A549 (cell line): ENCODE measurements around the gene CCDC74A. TPM values are rescaled to one million over a fixed set of nuclear protein-coding genes. Genes with fewer than 3 reads are reported as not detected.
"Not testable (repeated sequence)": the region's sequence is repeated elsewhere in the genome, so short reads cannot be mapped to it uniquely, and the experiment has no call there.

Source experiments
- ATAC-seq, 2 experiments: fragments of 200-7000 bp in 1 of 2; fragments of >200 bp in 1 of 2; cut with Nextera tagmentation in 1 of 2; cut with Tn5 transposase in 1 of 2; 3 replicates each; pipeline versions ENCODE4 v1.8.0 to v1.9.1; 2018 to 2020; ENCODE audit warnings: mild to moderate bottlenecking in 1 of 2, moderate library complexity in 1 of 2
- CTCF ChIA-PET: fragments of 300-600 bp; sonication (Branson Sonifier 250); formaldehyde crosslinking; extraction: SDS; loops from one replicate; lab custom pipeline; 2021; ENCODE audit warnings: antibody characterized with exemption, inconsistent platforms; lab: Yijun Ruan, JAX
- POLR2A ChIA-PET: fragments of 350-600 bp; formaldehyde crosslinking; extraction: SDS; loops from one replicate; lab custom pipeline; 2021; ENCODE audit warnings: antibody characterized with exemption, inconsistent platforms; lab: Yijun Ruan, JAX
- DNase-seq, 2 experiments: peaks; one replicate each; pipeline versions ENCODE4 v3.0.0 to v3.0.0-alpha.2; 2011 to 2016; ENCODE audit warnings: low read depth in 1 of 2, low spot score in 1 of 2
- FAIRE-seq: peaks from 2 replicates; lab custom pipeline; 2011; peaks lifted over from hg19 to GRCh38; lab: Jason Lieb, UNC
- H3K27ac ChIP-seq, 2 experiments: fragments of >200 bp; sonication (Bioruptor Twin); formaldehyde crosslinking; 3 replicates each; pipeline ENCODE4 v1.5.1; 2016 to 2017
- H3K4me1 ChIP-seq: fragments of >200 bp; sonication (Bioruptor Twin); formaldehyde crosslinking; 3 replicates; pipeline ENCODE4 v1.6.1; 2016
- H3K4me2 ChIP-seq: fragments of >200 bp; sonication (Bioruptor Twin); formaldehyde crosslinking; 3 replicates; pipeline ENCODE4 v1.6.1; 2016
- H3K4me3 ChIP-seq: fragments of >200 bp; sonication (Bioruptor Twin); formaldehyde crosslinking; 3 replicates; pipeline ENCODE4 v1.5.1; 2016
- H3K9me3 ChIP-seq: fragments of >200 bp; sonication (Bioruptor Twin); formaldehyde crosslinking; 3 replicates; pipeline ENCODE4 v1.6.1; 2016
- CBX2 ChIP-seq: fragments of 200-600 bp; sonication (generic); IDR thresholded peaks from 2 replicates; pipeline ENCODE4 v1.6.1; 2016; ENCODE audit warnings: low read depth, mild to moderate bottlenecking, borderline replicate concordance
- CBX8 ChIP-seq: fragments of 200-600 bp; sonication (generic); IDR thresholded peaks from 2 replicates; pipeline ENCODE4 v1.6.1; 2016
- EHMT2 ChIP-seq: fragments of 200-600 bp; sonication (generic); IDR thresholded peaks from 2 replicates; pipeline ENCODE4 v1.6.1; 2016; ENCODE audit warnings: antibody characterized with exemption, low read depth, mild to moderate bottlenecking, moderate library complexity
- EP300 ChIP-seq, 2 experiments: fragments of >200 bp; sonication (Bioruptor Twin); formaldehyde crosslinking; IDR thresholded peaks; 2 replicates in 1 of 2; 3 replicates in 1 of 2; pipeline ENCODE4 v1.6.1; 2016 to 2017
- ESRRA ChIP-seq: fragments of 150-350 bp; IDR thresholded peaks from 2 replicates; pipeline ENCODE4 v1.6.1; 2014; ENCODE audit warnings: mild to moderate bottlenecking, low read length, borderline replicate concordance
- HDAC2 ChIP-seq: fragments of 200-600 bp; sonication (generic); IDR thresholded peaks from 2 replicates; pipeline ENCODE4 v1.6.1; 2016
- HEYL ChIP-seq: fragments of 250-450 bp; sonication (Bioruptor Pico); IDR thresholded peaks from 2 replicates; pipeline ENCODE4 v1.8.0; 2021; ENCODE audit warnings: mild to moderate bottlenecking, moderate library complexity
- HOXB13 ChIP-seq: fragments of 250-450 bp; sonication (Bioruptor Pico); IDR thresholded peaks from 2 replicates; pipeline ENCODE4 v1.5.0; 2020; ENCODE audit warnings: low read depth, mild to moderate bottlenecking, moderate library complexity
- KDM1A ChIP-seq: fragments of 200-600 bp; sonication (generic); IDR thresholded peaks from 2 replicates; pipeline ENCODE4 v1.6.1; 2016; ENCODE audit warnings: low read depth, mild to moderate bottlenecking
- RAD21 ChIP-seq, 2 experiments: fragments of >200 bp in 1 of 2; sonication (Bioruptor Twin) in 1 of 2; formaldehyde crosslinking in 1 of 2; IDR thresholded peaks in 1 of 2; conservative IDR thresholded peaks in 1 of 2; 2 replicates in 1 of 2; 3 replicates in 1 of 2; pipeline ENCODE4 v1.6.1; 2012 to 2018; ENCODE audit warnings: inconsistent platforms in 1 of 2
- RCOR1 ChIP-seq: fragments of 150-350 bp; IDR thresholded peaks from 2 replicates; pipeline ENCODE4 v1.6.1; 2014; ENCODE audit warnings: antibody characterized with exemption, low read length, low read depth
- ZC3H11A ChIP-seq: fragments of 450-650 bp; IDR thresholded peaks from 2 replicates; pipeline ENCODE4 v1.6.1; 2014; ENCODE audit warnings: antibody characterized with exemption, mild to moderate bottlenecking
- ZNF302 ChIP-seq: fragments of 250-450 bp; sonication (Bioruptor Pico); IDR thresholded peaks from 2 replicates; pipeline ENCODE4 v1.9.0; 2021; ENCODE audit warnings: inconsistent platforms, mild to moderate bottlenecking, moderate library complexity
- WGBS: methylation state at CpG from one replicate; pipeline ENCODE4 v1.1.6; 2017; ENCODE audit errors: missing lambda C conversion rate; 5-methylcytosine and 5-hydroxymethylcytosine counted together
- polyA plus RNA-seq, 4 experiments: library from polyadenylated mRNA; depleted of rRNA in 3 of 4; stranded (reverse); fragments of >200 nt; fragmentation: RNase III in 1 of 4; extraction: RNeasy Plus Mini Kit Qiagen cat#74134 plus additional on column Dnase treatment in 1 of 4; gene quantifications; 2 replicates in 3 of 4; 3 replicates in 1 of 4; pipeline ENCODE4 v1.2.3, GENCODE V29; 2011 to 2017
- TF ChIP-seq, protein P1 (sequence below): fragments of >200 bp; sonication (Bioruptor Twin); formaldehyde crosslinking; IDR thresholded peaks from 3 replicates; pipeline ENCODE4 v1.5.1; 2016
- TF ChIP-seq, protein P2 (sequence below): fragments of 450-650 bp; IDR thresholded peaks from 2 replicates; pipeline ENCODE4 v1.6.1; 2014; ENCODE audit warnings: antibody characterized with exemption
- TF ChIP-seq, protein P3 (sequence below): fragments of >200 bp; sonication (Bioruptor Twin); formaldehyde crosslinking; IDR thresholded peaks from 3 replicates; pipeline ENCODE4 v1.6.1; 2016
- TF ChIP-seq, protein P4 (sequence below): fragments of 200-600 bp; sonication (generic); IDR thresholded peaks from 2 replicates; pipeline ENCODE4 v1.6.1; 2016; ENCODE audit warnings: antibody characterized with exemption, mild to moderate bottlenecking, moderate library complexity

Gene CCDC74A
- polyA plus RNA-seq, 2 of the 4 experiments (the other 2 are of a cell fraction), result 9.9 to 11.7 TPM

DNA sequence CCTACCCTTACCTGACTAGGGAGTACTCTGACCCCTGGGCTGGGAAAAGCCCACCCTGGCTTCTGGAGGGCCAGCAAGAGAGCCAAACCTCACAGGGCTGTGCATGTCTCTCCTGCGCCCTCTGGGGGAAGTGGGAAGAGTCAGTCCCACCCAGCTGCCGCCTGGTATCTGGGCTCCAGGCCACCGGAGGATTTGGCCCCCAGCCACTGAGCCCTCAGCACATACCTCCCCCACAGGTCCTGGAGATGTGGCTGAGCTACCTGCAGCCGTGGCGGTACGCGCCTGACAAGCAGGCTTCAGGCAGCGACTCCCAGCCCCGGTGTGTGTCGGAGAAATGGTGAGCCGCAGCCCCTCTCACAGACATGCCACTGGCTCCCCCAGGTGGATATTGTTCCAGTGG, 11.1 kb upstream of the CCDC74A start:
- CTCF ChIA-PET, H3K9me3 ChIP-seq, FAIRE-seq, POLR2A ChIA-PET, H3K27ac ChIP-seq, H3K4me1 ChIP-seq, H3K4me2 ChIP-seq, H3K4me3 ChIP-seq: not testable (repeated sequence)
- ATAC-seq (peak; percentile 44 to 72; a peak in 4 of 6 replicates), DNase-seq (peak in 1 of 2 experiments; percentile 29)
- TF ChIP-seq RAD21 (conservative IDR thresholded peaks at IDR 0.05 in 1 of 2, IDR thresholded peaks at IDR 0.05 in 1 of 2), result 0 out of 5 replicates have a peak, but pooled peaks of 1 of the 2 experiments have one; percentile 8
- TF ChIP-seq, protein P1, sequence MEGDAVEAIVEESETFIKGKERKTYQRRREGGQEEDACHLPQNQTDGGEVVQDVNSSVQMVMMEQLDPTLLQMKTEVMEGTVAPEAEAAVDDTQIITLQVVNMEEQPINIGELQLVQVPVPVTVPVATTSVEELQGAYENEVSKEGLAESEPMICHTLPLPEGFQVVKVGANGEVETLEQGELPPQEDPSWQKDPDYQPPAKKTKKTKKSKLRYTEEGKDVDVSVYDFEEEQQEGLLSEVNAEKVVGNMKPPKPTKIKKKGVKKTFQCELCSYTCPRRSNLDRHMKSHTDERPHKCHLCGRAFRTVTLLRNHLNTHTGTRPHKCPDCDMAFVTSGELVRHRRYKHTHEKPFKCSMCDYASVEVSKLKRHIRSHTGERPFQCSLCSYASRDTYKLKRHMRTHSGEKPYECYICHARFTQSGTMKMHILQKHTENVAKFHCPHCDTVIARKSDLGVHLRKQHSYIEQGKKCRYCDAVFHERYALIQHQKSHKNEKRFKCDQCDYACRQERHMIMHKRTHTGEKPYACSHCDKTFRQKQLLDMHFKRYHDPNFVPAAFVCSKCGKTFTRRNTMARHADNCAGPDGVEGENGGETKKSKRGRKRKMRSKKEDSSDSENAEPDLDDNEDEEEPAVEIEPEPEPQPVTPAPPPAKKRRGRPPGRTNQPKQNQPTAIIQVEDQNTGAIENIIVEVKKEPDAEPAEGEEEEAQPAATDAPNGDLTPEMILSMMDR, result peak; percentile 21; the same call in 1 of the 3 replicates
- 75% methylated on average over 10 of the region's 11 CpGs for WGBS

DNA sequence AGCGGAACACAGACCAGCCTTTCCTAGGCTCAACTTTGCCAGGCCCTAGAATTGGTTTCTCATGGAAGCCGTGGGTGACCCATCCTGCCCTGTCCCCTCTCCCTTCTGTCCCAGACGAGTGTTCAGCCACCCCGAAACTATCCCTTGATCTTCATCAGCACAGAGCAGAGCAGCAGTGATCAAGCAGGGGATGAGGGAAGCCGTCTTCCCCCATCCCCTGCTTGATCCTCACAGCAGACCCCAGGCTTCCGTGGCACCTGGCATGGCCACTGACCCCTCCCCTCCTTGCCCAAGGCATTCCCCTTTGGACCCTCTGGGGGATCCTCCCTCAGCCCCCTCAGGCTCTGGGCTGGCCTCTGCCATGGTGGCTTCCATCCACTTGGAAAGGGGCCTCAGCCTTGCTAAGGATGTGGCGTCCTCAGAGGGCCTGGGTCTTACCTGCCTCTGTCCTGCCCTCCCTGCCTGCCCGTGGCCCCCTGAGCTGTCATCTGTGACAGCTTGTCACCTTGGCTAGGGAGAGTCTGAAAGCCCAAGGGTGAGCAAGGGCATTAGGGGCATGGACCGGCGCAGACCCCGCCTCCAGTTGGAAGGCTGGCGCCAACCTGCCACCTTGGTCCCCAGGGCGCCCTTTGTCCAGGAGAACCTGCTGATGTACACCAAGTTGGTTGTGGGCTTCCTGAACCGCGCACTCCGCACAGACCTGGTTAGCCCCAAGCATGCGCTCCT, 10.4 kb upstream of the CCDC74A start:
- no peak for ATAC-seq
- no peaks in the 10 kb centered on the region for H3K4me1 ChIP-seq
- no peak overlapping the region for H3K4me3 ChIP-seq
- WGBS, result 95% methylated on average over 14 of the region's 17 CpGs
- no peak for DNase-seq
- H3K27ac ChIP-seq, result no peak overlapping the region
- no peak for FAIRE-seq
- TF ChIP-seq, protein P2, sequence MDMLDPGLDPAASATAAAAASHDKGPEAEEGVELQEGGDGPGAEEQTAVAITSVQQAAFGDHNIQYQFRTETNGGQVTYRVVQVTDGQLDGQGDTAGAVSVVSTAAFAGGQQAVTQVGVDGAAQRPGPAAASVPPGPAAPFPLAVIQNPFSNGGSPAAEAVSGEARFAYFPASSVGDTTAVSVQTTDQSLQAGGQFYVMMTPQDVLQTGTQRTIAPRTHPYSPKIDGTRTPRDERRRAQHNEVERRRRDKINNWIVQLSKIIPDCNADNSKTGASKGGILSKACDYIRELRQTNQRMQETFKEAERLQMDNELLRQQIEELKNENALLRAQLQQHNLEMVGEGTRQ, result no peak
- TF ChIP-seq, protein P3, sequence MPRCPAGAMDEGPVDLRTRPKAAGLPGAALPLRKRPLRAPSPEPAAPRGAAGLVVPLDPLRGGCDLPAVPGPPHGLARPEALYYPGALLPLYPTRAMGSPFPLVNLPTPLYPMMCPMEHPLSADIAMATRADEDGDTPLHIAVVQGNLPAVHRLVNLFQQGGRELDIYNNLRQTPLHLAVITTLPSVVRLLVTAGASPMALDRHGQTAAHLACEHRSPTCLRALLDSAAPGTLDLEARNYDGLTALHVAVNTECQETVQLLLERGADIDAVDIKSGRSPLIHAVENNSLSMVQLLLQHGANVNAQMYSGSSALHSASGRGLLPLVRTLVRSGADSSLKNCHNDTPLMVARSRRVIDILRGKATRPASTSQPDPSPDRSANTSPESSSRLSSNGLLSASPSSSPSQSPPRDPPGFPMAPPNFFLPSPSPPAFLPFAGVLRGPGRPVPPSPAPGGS, result no peak
- no peaks in the 10 kb centered on the region for H3K9me3 ChIP-seq
- H3K4me2 ChIP-seq, result no peak overlapping the region
- POLR2A ChIA-PET, result no interaction called here
- CTCF ChIA-PET, result no interaction called here

DNA sequence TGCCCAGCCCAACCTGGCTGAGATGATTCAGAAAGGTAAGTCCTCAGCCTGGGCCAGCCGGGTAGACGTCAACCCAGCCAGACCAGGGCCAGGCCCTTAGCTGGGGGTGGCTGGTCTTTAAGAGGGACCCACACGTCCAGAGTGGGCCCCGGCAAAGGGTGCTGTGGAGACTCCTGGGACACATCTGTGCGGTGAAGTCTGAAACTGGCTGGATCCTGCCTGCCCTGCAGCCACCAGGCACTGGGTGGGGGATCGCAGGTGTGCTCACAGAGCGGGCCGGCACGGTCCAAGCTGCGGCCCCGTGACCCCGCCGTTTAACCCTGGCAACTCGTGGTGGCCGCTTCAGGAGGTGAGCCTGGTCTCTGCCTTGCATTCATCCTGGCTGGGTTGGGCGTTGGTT, 9.8 kb upstream of the CCDC74A start:
- FAIRE-seq, POLR2A ChIA-PET, ATAC-seq, CTCF ChIA-PET, H3K4me1 ChIP-seq, H3K9me3 ChIP-seq, H3K4me3 ChIP-seq, H3K4me2 ChIP-seq, H3K27ac ChIP-seq, DNase-seq: not testable (repeated sequence)
- 92% methylated on average over 5 of the region's 16 CpGs for WGBS

DNA sequence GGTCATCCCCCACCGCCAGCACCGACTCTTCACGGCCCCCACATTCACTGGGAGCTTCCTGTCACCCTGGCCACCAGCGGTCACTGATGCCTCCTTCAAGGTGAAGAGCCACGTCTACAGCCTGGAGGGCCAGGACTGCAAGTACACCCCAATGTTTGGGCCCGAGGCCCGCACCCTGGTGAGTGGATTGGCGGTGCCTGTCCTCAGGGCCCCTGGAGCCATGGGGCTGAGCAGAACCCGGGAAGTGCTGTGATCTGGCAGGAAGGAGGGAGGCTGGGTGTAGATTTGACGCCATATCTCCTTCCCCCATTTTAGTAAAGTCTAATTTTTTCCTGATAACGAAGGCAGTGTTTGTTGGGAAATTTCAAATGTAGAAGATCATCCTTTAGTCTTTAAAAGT, 9.2 kb upstream of the CCDC74A start:
- FAIRE-seq, H3K9me3 ChIP-seq, POLR2A ChIA-PET, ATAC-seq, CTCF ChIA-PET, H3K4me1 ChIP-seq, H3K4me3 ChIP-seq, DNase-seq, H3K27ac ChIP-seq, H3K4me2 ChIP-seq: not testable (repeated sequence)
- WGBS, result 93% methylated on average over 7 of the region's 11 CpGs

DNA sequence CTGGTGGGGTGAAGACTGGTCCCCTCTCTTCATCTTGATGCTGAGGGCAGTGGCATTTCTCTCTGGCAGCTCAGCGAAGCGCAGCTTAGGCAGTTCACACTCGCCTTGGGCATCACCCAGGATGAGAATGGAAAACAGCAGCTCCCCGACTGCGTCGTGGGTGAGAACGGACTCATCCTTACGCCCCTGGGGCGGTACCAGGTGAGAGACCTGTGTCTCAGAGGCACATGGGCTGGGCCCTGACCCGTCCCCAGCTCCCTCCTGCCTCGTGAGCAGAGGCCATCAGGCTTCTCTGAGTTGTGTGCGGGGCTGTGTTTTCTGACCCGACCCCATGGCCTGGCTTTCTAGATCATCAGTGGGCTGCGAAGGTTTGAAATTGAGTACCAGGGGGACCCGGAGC, 8.2 kb upstream of the CCDC74A start:
- H3K27ac ChIP-seq, result no peak overlapping the region
- FAIRE-seq, result no peak
- ChIA-PET CTCF (no interaction called here), POLR2A (no interaction called here)
- H3K4me3 ChIP-seq, result no peak overlapping the region
- WGBS, result 98% methylated on average over 10 of the region's 15 CpGs
- DNase-seq, result no peak
- H3K4me1 ChIP-seq, result no peaks in the 10 kb centered on the region
- H3K4me2 ChIP-seq, result no peak overlapping the region
- H3K9me3 ChIP-seq, result no peaks in the 10 kb centered on the region
- ATAC-seq, result no peak
- TF ChIP-seq ESRRA (no peak), RCOR1 (no peak), KDM1A (no peak), CBX8 (no peak), EP300 (IDR thresholded peaks at IDR 0.05) (no peak), EHMT2 (no peak), ZNF302 (CRISPR knock-in tag) (no peak), CBX2 (no peak), HDAC2 (no peak), HOXB13 (CRISPR knock-in tag) (no peak), ZC3H11A (no peak), HEYL (no peak)
- TF ChIP-seq, protein P4, sequence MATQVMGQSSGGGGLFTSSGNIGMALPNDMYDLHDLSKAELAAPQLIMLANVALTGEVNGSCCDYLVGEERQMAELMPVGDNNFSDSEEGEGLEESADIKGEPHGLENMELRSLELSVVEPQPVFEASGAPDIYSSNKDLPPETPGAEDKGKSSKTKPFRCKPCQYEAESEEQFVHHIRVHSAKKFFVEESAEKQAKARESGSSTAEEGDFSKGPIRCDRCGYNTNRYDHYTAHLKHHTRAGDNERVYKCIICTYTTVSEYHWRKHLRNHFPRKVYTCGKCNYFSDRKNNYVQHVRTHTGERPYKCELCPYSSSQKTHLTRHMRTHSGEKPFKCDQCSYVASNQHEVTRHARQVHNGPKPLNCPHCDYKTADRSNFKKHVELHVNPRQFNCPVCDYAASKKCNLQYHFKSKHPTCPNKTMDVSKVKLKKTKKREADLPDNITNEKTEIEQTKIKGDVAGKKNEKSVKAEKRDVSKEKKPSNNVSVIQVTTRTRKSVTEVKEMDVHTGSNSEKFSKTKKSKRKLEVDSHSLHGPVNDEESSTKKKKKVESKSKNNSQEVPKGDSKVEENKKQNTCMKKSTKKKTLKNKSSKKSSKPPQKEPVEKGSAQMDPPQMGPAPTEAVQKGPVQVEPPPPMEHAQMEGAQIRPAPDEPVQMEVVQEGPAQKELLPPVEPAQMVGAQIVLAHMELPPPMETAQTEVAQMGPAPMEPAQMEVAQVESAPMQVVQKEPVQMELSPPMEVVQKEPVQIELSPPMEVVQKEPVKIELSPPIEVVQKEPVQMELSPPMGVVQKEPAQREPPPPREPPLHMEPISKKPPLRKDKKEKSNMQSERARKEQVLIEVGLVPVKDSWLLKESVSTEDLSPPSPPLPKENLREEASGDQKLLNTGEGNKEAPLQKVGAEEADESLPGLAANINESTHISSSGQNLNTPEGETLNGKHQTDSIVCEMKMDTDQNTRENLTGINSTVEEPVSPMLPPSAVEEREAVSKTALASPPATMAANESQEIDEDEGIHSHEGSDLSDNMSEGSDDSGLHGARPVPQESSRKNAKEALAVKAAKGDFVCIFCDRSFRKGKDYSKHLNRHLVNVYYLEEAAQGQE, result no peak
